ENCODE measurements around the gene ADAMTS17. TPM values are rescaled to one million over a fixed set of nuclear protein-coding genes. Genes with fewer than 3 reads are reported as not detected.

ADAMTS17 gene
- total RNA-seq, 1 donor from 2014 or later, result 0.06 TPM

DNA sequence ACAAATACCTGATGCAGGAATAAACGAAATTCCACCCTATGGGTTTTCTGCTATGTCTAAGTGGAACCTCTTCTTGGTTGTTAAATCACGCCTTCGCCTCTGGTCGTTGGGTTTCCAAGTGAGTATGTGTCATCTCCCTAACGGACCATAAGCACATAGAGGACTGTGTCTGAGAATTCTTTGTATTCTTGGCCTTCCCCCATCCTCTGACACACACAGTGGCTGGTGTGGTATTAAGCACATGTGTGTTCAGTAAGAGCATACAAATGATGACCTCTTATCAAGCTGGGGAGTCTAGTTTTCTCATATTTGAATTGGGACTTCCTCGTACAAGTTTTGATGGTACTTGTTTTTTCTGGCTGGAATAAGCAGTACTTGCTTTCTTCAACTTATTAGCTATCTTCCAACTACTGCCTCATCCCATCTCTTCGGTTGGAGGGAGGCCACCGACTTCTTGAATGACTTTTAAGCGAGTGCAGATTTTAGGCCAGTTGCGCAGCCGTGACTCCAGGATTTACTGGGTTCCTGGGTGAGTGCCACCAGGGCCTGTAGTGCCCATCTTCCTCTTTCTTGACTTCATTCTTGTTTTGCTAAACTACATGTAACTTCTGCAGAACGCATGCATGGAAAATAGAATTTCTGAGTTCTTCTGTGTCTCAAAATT, 240.2 kb downstream of the ADAMTS17 start:
- no peak for DNase-seq (ENCODE audit: low read depth)
- TF ChIP-seq, protein P1, sequence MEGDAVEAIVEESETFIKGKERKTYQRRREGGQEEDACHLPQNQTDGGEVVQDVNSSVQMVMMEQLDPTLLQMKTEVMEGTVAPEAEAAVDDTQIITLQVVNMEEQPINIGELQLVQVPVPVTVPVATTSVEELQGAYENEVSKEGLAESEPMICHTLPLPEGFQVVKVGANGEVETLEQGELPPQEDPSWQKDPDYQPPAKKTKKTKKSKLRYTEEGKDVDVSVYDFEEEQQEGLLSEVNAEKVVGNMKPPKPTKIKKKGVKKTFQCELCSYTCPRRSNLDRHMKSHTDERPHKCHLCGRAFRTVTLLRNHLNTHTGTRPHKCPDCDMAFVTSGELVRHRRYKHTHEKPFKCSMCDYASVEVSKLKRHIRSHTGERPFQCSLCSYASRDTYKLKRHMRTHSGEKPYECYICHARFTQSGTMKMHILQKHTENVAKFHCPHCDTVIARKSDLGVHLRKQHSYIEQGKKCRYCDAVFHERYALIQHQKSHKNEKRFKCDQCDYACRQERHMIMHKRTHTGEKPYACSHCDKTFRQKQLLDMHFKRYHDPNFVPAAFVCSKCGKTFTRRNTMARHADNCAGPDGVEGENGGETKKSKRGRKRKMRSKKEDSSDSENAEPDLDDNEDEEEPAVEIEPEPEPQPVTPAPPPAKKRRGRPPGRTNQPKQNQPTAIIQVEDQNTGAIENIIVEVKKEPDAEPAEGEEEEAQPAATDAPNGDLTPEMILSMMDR (conservative IDR thresholded peaks at IDR 0.05; ENCODE audit: low read depth, low read length), result no peak
- H3K4me3 ChIP-seq (ENCODE audit: low read depth, low read length), result no peak overlapping the region

DNA sequence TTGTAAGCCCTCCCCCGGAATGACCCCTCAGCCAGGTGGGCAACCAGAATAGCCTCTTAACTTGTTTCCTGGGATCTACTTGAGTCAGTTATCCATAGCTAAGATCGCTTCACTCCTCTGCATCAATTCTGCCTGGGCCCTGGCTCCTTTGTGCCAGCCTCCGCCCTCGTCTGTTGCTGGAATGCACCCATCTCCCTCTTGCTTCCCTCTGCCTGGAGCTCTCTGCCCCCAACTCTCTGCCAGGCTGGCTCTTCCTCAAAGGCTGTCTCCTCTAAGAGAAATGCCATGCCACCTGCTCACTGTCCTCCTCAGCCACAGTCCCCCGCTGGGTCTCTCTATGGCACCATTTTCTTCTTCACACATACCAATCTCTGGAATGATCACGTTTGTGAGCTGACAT, 240.8 kb downstream of the ADAMTS17 start:
- DNase-seq (ENCODE audit: low read depth), result no peak
- TF ChIP-seq, protein P1 (conservative IDR thresholded peaks at IDR 0.05; ENCODE audit: low read depth, low read length), result no peak
- no peak overlapping the region for H3K4me3 ChIP-seq (ENCODE audit: low read depth, low read length)

DNA sequence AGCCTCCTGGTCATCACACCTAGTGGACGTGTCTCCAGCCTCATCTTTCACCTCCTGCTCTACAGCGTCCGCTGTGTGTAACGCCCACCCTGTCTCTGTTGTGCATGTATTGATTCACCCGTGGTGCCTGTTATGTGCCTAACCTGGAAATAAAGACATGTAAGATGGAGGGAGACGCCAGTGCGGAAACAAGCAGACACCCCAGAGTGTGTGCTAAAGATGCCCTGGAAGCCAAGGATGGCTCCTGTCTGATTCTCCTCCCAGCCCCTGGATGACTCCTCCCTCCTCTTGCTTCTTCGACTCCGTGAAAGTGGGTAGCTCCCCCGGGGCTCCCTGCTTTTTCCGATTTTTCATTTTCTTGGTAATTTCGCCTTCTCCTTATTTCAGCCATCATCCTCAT, 241.8 kb downstream of the ADAMTS17 start:
- DNase-seq (ENCODE audit: low read depth), result no peak
- no peak overlapping the region for H3K4me3 ChIP-seq (ENCODE audit: low read depth, low read length)
- TF ChIP-seq, protein P1 (conservative IDR thresholded peaks at IDR 0.05; ENCODE audit: low read depth, low read length), result no peak

DNA sequence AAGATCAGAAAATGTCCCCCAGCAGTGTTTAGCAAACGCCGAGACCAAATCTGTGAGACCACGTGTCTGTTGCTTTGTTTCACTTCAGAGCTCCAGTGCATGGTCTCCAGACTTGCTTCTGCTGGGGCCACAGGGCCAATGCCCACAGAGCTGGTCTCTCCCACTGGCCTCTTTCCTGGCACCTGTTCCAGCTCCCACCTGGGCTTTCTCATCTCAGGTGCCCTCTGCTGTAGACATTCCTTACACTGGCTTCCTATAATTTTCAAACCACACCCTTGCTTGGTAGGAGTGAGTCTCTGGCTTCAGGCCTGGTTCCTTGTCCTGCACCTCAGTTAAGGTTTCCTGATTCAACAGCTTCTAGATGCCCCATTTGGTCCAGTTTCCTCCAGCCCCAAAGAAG, 243.1 kb downstream of the ADAMTS17 start:
- TF ChIP-seq, protein P1 (conservative IDR thresholded peaks at IDR 0.05; ENCODE audit: low read depth, low read length), result no peak
- no peak overlapping the region for H3K4me3 ChIP-seq (ENCODE audit: low read depth, low read length)
- no peak for DNase-seq (ENCODE audit: low read depth)

DNA sequence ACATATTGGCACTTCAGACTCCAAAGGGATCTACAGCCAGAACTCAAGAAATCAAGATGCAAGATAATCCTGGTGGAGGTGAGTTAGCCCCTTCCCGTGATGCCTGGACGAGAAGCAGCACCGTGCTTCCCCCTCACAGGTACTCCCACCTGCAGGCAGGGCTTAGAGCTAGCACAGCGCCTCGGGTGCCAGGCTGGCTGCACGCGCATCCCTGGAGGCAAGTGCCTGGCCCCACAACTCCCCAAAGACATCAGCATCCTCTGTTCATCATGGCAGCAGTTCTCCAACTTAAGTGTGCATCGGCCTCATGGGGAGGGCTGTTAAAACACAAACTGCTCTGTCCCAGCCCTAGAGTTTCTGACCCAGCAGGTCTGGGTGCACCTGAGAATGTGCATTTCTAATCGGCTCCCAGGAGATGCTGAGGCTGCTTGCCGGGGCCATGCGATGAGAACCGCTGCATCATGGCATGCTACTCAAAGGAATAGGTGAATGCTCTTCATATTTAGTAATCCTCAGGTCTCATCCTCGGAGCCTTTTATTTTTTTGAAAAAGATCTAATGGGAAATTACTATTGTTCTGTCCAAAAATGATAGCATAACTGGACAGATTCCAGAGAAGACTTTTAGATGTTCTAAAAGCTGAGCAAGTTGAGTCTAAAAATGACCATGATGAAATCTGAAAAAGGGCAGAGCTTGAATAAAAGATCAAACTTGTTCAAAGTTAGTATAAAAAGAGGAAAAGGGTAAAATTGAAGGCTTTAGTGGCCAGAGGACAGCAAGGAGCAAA, 244.2 kb downstream of the ADAMTS17 start:
- DNase-seq (ENCODE audit: low read depth), result no peak
- no peak overlapping the region for H3K4me3 ChIP-seq (ENCODE audit: low read depth, low read length)
- TF ChIP-seq, protein P1 (conservative IDR thresholded peaks at IDR 0.05; ENCODE audit: low read depth, low read length), result no peak

DNA sequence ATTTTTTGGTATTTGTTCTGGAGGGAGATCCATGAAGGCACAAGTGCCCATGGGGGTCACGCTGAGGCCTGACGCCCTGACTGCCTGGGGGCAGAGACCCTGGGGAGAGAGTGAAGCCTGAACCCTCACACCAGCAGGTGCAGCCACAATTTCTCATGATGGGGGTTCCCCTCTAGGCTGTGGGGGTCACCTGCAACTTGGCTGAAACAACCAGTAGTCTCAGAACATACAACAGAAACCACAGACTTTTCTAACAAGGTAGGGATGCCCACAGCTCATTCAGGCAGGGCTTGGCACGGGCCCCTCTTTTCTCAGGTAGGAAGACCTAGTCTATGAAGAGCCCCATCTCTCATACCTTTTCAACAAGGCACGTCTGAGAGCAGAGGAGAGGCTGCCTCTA, 245.1 kb downstream of the ADAMTS17 start:
- DNase-seq (ENCODE audit: low read depth), result no peak
- TF ChIP-seq, protein P1 (conservative IDR thresholded peaks at IDR 0.05; ENCODE audit: low read depth, low read length), result no peak

More for the DNA sequence above, 245.1 kb downstream of the ADAMTS17 start:
- H3K4me3 ChIP-seq (ENCODE audit: low read depth, low read length), result no peak overlapping the region
